ENCODE measurements around the gene CCNH.

- TF ChIP-seq EZH2phosphoT487 (IDR thresholded peaks at IDR 0.05; ENCODE audit: unreplicated experiment) (no peak), CTCF (conservative IDR thresholded peaks at IDR 0.05; ENCODE audit: low read depth in 2 of 2) (no peak), POLR2AphosphoS5 (IDR thresholded peaks at IDR 0.05; ENCODE audit: low read depth) (no peak), ZNF462 (CRISPR knock-in tag; IDR thresholded peaks at IDR 0.05) (no peak), EZH2 (IDR thresholded peaks at IDR 0.05; ENCODE audit: low read depth, unreplicated experiment) (no peak), CREB1 (CRISPR knock-in tag; IDR thresholded peaks at IDR 0.05; ENCODE audit: low read depth) (no peak)
Observed at GRCh38 chr5:87442419-87442818, 29.7 kb upstream of the CCNH start.

Measured in GM23338 (cell line).